Lower leg skin (tissue), 3 donors: ENCODE data around the gene ZNF804B.

Experiments
- CTCF ChIP-seq, 3 donors: fragments of 450-650 bp; IDR thresholded peaks; one replicate each; pipeline ENCODE4 v1.5.1; 2016; ENCODE audit warnings: antibody characterized with exemption in 3 of 3, mild to moderate bottlenecking in 3 of 3, moderate library complexity in 2 of 3
- POLR2A ChIP-seq, 2 donors: fragments of 450-650 bp; IDR thresholded peaks; one replicate each; pipeline ENCODE4 v1.6.1; 2016 to 2017; ENCODE audit warnings: antibody characterized with exemption in 2 of 2, mild to moderate bottlenecking in 1 of 2, moderate library complexity in 1 of 2

- TF ChIP-seq CTCF (IDR thresholded peaks at IDR 0.05): no peak
- no peak for TF ChIP-seq POLR2A (IDR thresholded peaks at IDR 0.05)
Measured at GRCh38 chr7:88775838-88776237, 16.3 kb downstream of the ZNF804B start.
